Sciatic nerve (tissue), 2 donors: ENCODE data around the gene ZFR2. TPM values are rescaled to one million over a fixed set of nuclear protein-coding genes. Genes with fewer than 3 reads are reported as not detected.
"Not testable (repeated sequence)": the region's sequence is repeated elsewhere in the genome, so short reads cannot be mapped to it uniquely, and the experiment has no call there.

ENCODE experiments used
- ATAC-seq: fragments of 200-7000 bp; cut with Tn5 transposase; one replicate; pipeline ENCODE4 v1.9.1; 2020; ENCODE audit warnings: mild to moderate bottlenecking, moderate library complexity
- DNase-seq: peaks from one replicate; pipeline ENCODE4 v3.0.0-alpha.2; 2020; ENCODE audit warnings: low spot score
- intact Hi-C: fragments of 100-400 bp; cut with DNase I; formaldehyde crosslinking; loops from one replicate; pipeline ENCODE4 v1.14.2; 2022
- total RNA-seq: library from RNA; stranded (reverse); fragmentation: NEBNext Ultra II Directional; extraction: Animal tissue kit (Norgen Biotek cat#: 25700); gene quantifications from one replicate; pipeline ENCODE4 v1.2.1, GENCODE V29; 2021
- donor health status: DM: no; HTN: no; CAD: no.
- donor health status: DM: no; HTN: no; CAD: no.

The ZFR2 gene
- total RNA-seq, 1 donor from 2014 or later: 0.31 TPM

GRCh38 chr19:3880471-3881271 is 11.8 kb upstream of the ZFR2 start, which contains the start of gene ATCAY:
ATCAY (plus strand) TSS chr19:3880685; CDS start chr19:3885768, 5,083 bp downstream.
- intact Hi-C loops: no loop called here
- ATAC-seq (no peak), DNase-seq (no peak)

DNA sequence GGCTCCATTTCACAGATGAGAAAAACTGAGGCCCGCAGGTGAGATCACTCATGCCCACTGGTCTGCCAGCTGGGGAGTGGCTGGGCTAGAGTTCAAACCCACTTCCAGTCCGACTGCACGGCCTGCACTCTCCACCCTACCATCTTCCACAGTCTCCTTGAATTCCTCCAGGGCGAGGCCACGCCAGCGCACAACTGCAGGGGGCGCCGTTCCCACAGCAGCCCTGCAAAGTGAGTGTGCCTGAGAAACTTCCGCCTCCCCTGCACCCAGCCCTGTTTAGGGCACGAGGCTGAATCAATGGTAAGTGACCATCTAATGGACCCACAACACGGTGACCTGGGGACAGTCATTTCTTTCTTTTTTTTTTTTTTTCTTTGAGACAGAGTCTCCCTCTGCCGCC is 10.8 kb upstream of the ZFR2 start:
- no peak for DNase-seq
- intact Hi-C loops: no loop called here
- no peak for ATAC-seq

- intact Hi-C loops, ATAC-seq, DNase-seq: not testable (repeated sequence)
Observed at GRCh38 chr19:3874695-3875094, 5.9 kb upstream of the ZFR2 start.

DNA sequence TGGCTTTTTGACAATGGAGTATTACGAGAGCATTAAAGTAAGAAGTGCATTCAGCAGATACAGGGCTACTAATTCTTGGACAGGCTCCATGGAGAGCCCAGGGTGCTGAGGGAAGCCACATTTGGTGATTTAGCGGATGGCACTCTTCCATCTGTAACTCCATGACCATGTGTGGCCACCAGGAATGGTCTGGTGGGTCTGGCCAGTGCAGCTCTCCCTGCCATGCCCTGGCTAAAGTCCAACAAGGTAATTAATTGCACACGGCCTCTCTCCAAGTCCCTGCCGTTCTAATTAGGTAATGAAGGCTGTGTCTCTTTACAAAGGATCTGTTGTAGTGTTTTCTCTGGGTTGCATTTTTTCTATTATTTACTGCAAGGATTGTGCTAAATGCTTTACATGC is 4.3 kb upstream of the ZFR2 start:
- intact Hi-C loops: no loop called here
- DNase-seq (no peak), ATAC-seq (no peak)

DNA sequence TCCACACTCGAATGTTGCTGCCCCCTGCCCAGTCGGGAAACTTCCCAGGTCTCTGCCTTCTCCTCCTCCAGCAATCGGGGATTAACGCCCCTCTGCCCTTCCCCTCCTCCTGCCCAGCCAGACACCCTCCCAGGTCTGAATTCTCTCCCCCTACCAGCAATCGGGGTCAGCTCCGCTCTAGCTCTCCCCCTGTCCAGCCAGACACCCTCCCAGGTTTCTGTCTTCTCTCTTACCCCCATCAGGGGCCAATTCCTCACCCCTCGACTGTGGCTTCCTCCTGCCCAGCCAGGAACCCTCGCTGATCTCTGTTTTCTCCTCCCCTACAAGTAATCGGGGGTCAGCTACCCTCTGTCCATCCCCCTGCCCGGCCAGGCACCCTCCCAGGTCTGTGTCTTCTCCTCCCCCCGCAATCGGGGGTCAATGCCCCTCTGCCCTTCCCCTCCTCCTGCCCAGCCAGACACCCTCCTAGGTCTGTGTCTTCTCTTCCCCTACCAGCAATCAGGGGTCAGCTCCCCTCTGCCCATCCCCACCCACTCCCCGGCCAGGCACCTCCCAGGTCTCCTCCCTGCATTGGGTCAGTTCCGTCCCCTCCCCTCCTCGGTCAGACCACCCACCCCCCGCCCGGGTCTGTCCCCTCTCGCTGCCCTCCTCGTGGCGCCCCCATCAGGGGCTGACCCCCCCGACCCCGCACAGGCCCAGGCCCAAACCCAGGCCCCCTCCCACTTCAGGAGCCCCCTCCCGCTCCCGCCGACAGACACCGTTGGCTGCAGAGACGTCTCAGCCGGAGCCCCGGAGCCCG is 668 bp downstream of the ZFR2 start:
- intact Hi-C loops: no loop called here
- no peak for ATAC-seq
- DNase-seq: no peak

DNA sequence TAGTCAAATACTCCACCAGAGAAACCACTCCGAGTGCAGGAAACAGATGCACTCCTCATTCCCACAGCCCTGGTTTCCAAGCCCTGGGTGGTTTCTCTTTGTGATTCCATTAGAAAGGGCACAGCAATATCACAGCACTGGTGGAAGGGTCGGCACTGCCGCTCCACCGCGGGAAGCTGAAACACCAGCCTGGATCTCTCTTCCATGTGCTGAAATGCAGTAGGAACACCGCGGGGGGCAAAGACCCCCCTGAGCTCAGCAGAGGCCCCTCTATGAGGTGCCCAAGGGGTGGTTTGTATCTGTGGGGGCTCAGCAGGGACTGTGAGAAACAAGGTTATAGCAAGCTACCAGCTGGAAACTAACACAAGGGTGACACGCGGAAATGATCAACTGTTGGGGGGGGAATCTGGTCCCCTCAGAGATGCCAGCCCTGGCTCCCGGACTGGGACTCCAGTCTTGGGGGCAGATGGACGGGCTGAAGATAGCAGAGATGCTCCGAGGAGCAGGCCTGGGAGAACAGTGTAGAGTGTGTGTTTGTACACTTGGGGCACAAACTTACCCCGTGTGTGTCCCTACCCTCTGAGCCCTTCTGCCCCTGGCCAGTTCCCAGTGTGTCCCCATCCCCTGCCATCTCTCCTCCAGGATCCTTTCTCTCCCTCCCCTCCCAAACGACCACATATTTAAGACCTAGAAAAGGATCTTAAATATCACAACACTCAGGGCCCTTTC is 1.8 kb downstream of the ZFR2 start:
- intact Hi-C loops: no loop called here

DNA sequence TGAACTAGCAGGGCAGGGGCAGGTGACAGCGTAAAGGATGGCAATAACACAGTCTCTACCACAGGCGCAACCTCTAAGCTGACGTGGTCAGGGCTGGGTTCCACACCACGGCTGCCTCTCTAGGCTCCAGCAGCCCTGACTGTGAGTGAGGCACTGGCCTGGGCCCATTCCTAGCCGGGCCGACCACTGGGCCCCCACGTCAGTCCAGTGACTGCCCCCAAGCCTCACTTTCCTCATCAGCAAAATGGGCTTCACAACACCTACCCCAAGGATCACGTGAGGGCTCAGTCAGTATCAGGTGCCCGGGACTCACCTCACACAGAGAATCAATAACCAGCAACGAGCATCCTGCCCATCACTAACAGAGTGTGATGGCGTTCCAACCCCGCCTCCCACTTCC is 5.2 kb downstream of the ZFR2 start:
- DNase-seq (no peak), ATAC-seq (no peak)
- intact Hi-C loops: no loop called here

More for the DNA sequence above, 1.8 kb downstream of the ZFR2 start:
- DNase-seq (no peak), ATAC-seq (no peak)

DNA sequence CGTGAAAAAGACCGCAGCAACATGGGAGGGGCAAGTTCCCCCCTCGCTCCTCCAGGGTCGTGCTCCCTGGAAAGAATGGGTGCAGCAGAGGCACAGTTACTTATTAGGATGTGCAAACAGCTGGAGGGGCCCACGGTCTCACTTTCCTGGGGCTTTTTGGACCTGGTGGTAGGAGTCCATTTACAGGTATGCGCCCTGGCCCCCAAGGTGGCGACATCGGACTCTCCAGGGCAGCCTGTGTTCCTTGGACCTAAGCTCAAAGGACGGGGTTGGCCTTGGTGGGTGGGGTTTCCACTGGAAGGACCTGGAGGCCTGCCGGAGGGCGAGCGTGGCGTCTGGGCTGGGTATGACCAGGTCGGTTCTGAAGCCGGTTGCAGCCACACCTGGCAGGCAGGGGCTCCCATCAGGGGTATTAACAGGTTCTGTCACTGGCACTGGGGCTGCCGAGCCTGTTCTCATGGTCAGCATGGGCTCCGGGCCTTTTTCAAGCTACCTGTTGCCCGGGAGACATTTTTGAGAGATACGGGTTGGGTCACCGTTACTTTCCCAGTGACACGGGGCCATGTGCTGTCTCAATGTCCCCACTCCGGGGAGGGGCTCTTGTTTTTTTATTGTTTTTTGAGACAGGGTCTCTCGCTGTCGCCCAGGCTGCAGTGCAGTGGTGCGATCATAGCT is 5.9 kb downstream of the ZFR2 start:
- no peak for ATAC-seq
- intact Hi-C loops: no loop called here
- no peak for DNase-seq

DNA sequence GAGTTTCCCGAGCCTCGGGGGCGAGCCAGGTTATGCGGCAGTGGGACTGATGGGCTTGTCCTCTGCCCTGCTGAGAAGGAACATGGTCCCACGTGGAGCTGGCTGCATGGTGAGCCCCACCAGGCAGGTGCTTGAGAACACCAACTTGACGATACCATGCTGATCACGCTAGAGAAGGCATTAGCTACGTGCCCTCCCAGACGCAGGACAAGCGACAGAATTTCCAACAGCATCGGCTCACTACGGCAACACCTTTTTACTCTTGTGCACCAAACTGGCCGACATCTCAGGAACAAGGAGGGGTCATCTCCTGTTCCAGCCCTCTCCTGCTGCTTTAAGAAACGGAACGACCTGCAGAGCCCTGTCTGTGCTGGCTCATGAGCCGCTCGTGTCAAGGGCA is 8.3 kb downstream of the ZFR2 start:
- ATAC-seq: no peak
- DNase-seq: no peak
- intact Hi-C loops: no loop called here

- ATAC-seq (no peak), DNase-seq (no peak)
Observed at GRCh38 chr19:3857449-3858003, 11.3 kb downstream of the ZFR2 start.

DNA sequence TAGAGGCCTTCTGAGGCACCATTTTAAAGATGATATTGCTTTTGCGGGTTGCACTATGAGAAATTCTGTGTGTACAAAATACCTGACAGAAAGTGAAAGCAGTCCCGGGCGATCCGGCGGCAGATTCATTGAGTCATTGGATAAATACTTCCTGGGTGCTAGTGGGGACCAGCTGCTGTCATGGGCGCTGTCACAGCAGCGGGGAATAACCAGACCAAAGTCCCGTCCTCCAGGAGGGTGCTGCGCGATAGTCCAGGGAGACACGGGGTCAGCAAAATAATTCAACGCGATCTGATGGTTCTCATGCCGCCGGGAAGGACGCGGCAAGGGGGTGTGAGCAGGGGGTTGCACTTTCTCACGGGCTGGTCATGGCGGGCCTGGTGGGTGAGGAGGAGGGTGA is 13.5 kb downstream of the ZFR2 start:
- no peak for ATAC-seq
- DNase-seq: no peak
- intact Hi-C loops: no loop called here

More at GRCh38 chr19:3857449-3858003, 11.3 kb downstream of the ZFR2 start:
- intact Hi-C loops: no loop called here

GRCh38 chr19:3852614-3853254 is 16.1 kb downstream of the ZFR2 start:
- ATAC-seq (no peak), DNase-seq (no peak)
- intact Hi-C loops: no loop called here

GRCh38 chr19:3852177-3852511 is 16.7 kb downstream of the ZFR2 start:
- DNase-seq (no peak), ATAC-seq (no peak)
- intact Hi-C loops: no loop called here

DNA sequence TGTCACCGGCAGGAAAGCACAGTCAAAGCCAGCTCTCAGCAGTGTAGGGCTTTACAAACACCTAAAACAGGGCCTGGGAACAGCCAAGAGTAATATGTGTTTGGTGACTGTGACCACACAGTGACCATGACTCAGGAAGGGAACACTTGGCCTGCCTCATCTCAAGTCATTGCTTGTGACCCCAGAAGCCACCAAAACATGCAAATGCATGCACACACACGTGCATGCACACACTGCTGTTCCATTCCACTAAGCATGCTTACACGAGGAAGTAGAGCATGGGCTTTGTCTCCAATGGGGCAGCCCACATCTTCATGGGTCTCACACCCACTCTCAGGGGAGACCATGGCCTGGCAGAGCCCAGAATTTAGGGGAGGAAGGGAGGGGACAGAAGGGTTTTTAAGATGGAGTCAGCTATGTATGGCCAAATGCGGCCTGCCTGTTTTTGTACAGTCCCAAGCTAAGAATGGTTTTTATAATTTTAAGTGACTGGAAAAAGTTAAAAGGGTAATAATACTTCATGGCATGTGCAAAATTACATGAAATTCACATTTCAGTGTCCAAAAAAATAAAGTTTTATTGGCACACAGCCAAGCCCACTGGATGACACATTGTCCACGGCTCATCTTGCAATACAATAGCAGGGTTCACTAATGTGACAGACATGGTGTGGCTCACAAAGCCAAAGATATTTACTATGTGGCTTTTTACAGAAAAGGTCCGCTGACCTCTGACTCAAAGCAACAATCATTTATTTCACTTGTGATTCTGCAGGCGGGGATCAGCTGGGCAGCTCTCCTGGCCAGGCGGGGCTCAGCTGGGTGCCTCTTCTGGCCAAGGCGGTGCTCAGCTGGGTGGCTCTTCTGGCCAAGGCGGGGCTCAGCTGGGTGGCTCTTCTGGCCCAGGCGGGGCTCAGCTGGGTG is 17.3 kb downstream of the ZFR2 start:
- intact Hi-C loops: no loop called here
- DNase-seq (no peak), ATAC-seq (no peak)

- ATAC-seq (no peak), DNase-seq (no peak)
- intact Hi-C loops: no loop called here
Observed at GRCh38 chr19:3850320-3850972, 18.4 kb downstream of the ZFR2 start.

DNA sequence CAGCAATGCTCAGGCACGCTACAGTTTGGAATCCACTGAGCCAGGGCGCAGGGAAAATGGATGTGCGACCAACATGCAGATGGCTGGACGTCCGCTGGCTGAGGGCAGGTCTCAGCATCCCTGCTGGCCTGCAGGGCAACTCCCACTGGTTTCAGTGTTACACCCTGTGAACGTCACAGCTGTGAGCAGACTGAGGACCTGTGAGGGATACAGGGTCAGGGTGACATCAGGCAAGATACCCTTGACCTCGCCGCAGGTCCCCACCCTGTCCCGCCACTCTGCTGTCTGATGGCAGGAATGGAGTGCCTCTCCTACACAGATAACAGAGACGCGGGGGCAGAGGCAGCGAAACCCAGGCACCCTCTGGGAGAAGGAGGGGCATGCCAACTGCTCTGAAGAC is 19.1 kb downstream of the ZFR2 start:
- DNase-seq (no peak), ATAC-seq (no peak)
- intact Hi-C loops: no loop called here

DNA sequence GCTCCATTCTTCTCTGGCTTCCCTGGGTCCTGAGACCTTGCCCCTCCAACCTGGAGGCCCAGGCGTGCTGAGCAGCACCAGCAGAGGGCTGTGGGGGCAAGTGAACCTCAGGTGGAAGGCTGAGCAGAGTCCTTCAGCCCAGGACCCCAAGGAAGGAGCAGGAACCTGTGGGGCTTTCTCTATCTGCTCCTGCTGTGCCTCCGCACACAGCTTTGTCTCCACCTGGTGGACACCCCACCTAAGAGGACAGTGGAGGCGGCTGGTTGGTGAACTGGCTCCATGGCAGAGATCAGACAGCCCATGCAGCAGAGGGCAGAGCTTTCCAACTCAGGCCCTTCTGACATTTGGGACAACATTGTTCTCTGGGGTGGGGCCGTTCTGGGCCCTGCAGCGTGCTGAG is 19.7 kb downstream of the ZFR2 start:
- intact Hi-C loops: no loop called here
- DNase-seq (no peak), ATAC-seq (no peak)
